GM12892 (cell line): Measurements from ENCODE around the gene TSPAN2.

Experiments used
- POLR2A ChIP-seq: IDR thresholded peaks from 2 replicates; pipeline ENCODE4 v1.6.1; 2011; ENCODE audit warnings: low read depth, low read length, control low read depth
- TAF1 ChIP-seq: IDR thresholded peaks from 2 replicates; pipeline ENCODE4 v1.6.1; 2011; ENCODE audit warnings: low read depth, mild to moderate bottlenecking, control low read depth, low read length, borderline replicate concordance

- no peak for TF ChIP-seq TAF1
- TF ChIP-seq POLR2A: no peak
Measured at GRCh38 chr1:115092175-115092574, 2.9 kb upstream of the TSPAN2 start.
